Erythroblast (primary cell): ENCODE results near the gene LPO.

Source experiments
- DNase-seq, 2 experiments: peaks; one replicate each; lab custom pipeline; 2025; lab: John Stamatoyannopoulos, UW
- GATA1 ChIP-seq: IDR thresholded peaks from 2 replicates; pipeline ENCODE4 v1.6.1; 2011; ENCODE audit warnings: low read depth, mild to moderate bottlenecking, control low read depth, low read length, moderate library complexity
- POLR2A ChIP-seq: IDR thresholded peaks from 2 replicates; pipeline ENCODE4 v1.6.1; 2011; ENCODE audit warnings: mild to moderate bottlenecking, low read length

The LPO gene

GRCh38 chr17:58311429-58311894, 73.1 kb downstream of the LPO start:
- DNase-seq: no peak
- no peak for TF ChIP-seq POLR2A
- no peak for TF ChIP-seq GATA1

- no peak for DNase-seq
- no peak for TF ChIP-seq POLR2A
- TF ChIP-seq GATA1: no peak
Observed at GRCh38 chr17:58312021-58312630, 73.7 kb downstream of the LPO start.

- DNase-seq: peak in 1 of 2 experiments; percentile 15
Observed at GRCh38 chr17:58312829-58313228, 74.4 kb downstream of the LPO start.

GRCh38 chr17:58313815-58314705, 75.7 kb downstream of the LPO start:
- peak in 1 of 2 experiments; percentile 26 for DNase-seq

More at GRCh38 chr17:58312829-58313228, 74.4 kb downstream of the LPO start:
- TF ChIP-seq POLR2A: no peak
- no peak for TF ChIP-seq GATA1

GRCh38 chr17:58314706-58315015, 76.3 kb downstream of the LPO start:
- TF ChIP-seq GATA1 (no peak), POLR2A (no peak)
- no peak for DNase-seq

More at GRCh38 chr17:58313815-58314705, 75.7 kb downstream of the LPO start:
- TF ChIP-seq POLR2A (no peak), GATA1 (no peak)

GRCh38 chr17:58315281-58315711, 76.9 kb downstream of the LPO start:
- no peak for TF ChIP-seq POLR2A
- no peak for TF ChIP-seq GATA1
- no peak for DNase-seq

GRCh38 chr17:58315750-58316149, 77.4 kb downstream of the LPO start:
- TF ChIP-seq GATA1 (no peak), POLR2A (no peak)
- DNase-seq: no peak

- no peak for DNase-seq
- no peak for TF ChIP-seq POLR2A
- TF ChIP-seq GATA1: no peak
Observed at GRCh38 chr17:58316260-58316960, 78.0 kb downstream of the LPO start.

- DNase-seq: peak; percentile 60 to 68
- TF ChIP-seq POLR2A (no peak), GATA1 (no peak)
Observed at GRCh38 chr17:58317421-58318064, 79.2 kb downstream of the LPO start.

- no peak for DNase-seq
- TF ChIP-seq GATA1 (no peak), POLR2A (no peak)
Observed at GRCh38 chr17:58318065-58318481, 79.7 kb downstream of the LPO start.
